Measurements from ENCODE around the gene HECTD2.

- TF ChIP-seq CTCF (IDR thresholded peaks at IDR 0.05) (no peak), POLR2A (IDR thresholded peaks at IDR 0.05) (no peak)
These were observed 153.9 kb downstream of the HECTD2 start for GRCh38 chr10:91564026-91564425.
